Measurements from ENCODE around the gene PTPRO.

PTPRO gene

GRCh38 chr12:15544589-15544988 is 222.3 kb downstream of the PTPRO start:
- Mint-ChIP-seq H3K36me3 (ENCODE audit: insufficient read depth) (no peaks in the 10 kb centered on the region), H3K27me3 (peaks cover 11 to 32% of the 10 kb centered on the region in 2 donors), H3K9me3 (no peaks in the 10 kb centered on the region), H3K4me1 (ENCODE audit: low read depth in 2 of 2) (no peaks in the 10 kb centered on the region), H3K27ac (no peak overlapping the region), H3K4me3 (no peak overlapping the region)
- ATAC-seq (replicated peaks) (no peak), DNase-seq (no peak)

GRCh38 chr12:15545334-15545733 is 223.0 kb downstream of the PTPRO start:
- Mint-ChIP-seq H3K27me3 (peaks cover 15 to 35% of the 10 kb centered on the region in 2 donors), H3K4me1 (ENCODE audit: low read depth in 2 of 2) (no peaks in the 10 kb centered on the region), H3K4me3 (no peak overlapping the region), H3K27ac (no peak overlapping the region), H3K9me3 (no peaks in the 10 kb centered on the region), H3K36me3 (ENCODE audit: insufficient read depth) (no peaks in the 10 kb centered on the region)
- ATAC-seq (replicated peaks), result no peak
- no peak for DNase-seq

GRCh38 chr12:15546102-15546701 is 223.9 kb downstream of the PTPRO start:
- H3K4me1 Mint-ChIP-seq (ENCODE audit: low read depth in 2 of 2), result no peaks in the 10 kb centered on the region
- no peaks in the 10 kb centered on the region for H3K9me3 Mint-ChIP-seq
- no peak overlapping the region for H3K4me3 Mint-ChIP-seq
- no peaks in the 10 kb centered on the region for H3K36me3 Mint-ChIP-seq (ENCODE audit: insufficient read depth)
- peaks cover 15 to 35% of the 10 kb centered on the region in 2 donors for H3K27me3 Mint-ChIP-seq
- ATAC-seq (replicated peaks) (peak; percentile 36), DNase-seq (no peak)
- no peak overlapping the region for H3K27ac Mint-ChIP-seq

GRCh38 chr12:15547063-15547462 is 224.8 kb downstream of the PTPRO start:
- ATAC-seq (replicated peaks) (no peak), DNase-seq (no peak)
- Mint-ChIP-seq H3K27ac (no peak overlapping the region), H3K36me3 (ENCODE audit: insufficient read depth) (no peaks in the 10 kb centered on the region), H3K27me3 (peaks cover 15 to 35% of the 10 kb centered on the region in 2 donors), H3K4me3 (no peak overlapping the region), H3K4me1 (ENCODE audit: low read depth in 2 of 2) (no peaks in the 10 kb centered on the region), H3K9me3 (no peaks in the 10 kb centered on the region)

- peaks cover 15 to 35% of the 10 kb centered on the region in 2 donors for H3K27me3 Mint-ChIP-seq
- H3K4me1 Mint-ChIP-seq (ENCODE audit: low read depth in 2 of 2), result no peaks in the 10 kb centered on the region
- no peak for ATAC-seq (replicated peaks)
- DNase-seq, result no peak
- H3K9me3 Mint-ChIP-seq, result no peaks in the 10 kb centered on the region
- no peak overlapping the region for H3K27ac Mint-ChIP-seq
- no peak overlapping the region for H3K4me3 Mint-ChIP-seq
- no peaks in the 10 kb centered on the region for H3K36me3 Mint-ChIP-seq (ENCODE audit: insufficient read depth)
Measured at GRCh38 chr12:15547691-15548090, 225.4 kb downstream of the PTPRO start.

- DNase-seq, result no peak
- H3K4me3 Mint-ChIP-seq, result no peak overlapping the region
- H3K36me3 Mint-ChIP-seq (ENCODE audit: insufficient read depth), result no peaks in the 10 kb centered on the region
- no peaks in the 10 kb centered on the region for H3K4me1 Mint-ChIP-seq (ENCODE audit: low read depth in 2 of 2)
- H3K9me3 Mint-ChIP-seq, result no peaks in the 10 kb centered on the region
- H3K27ac Mint-ChIP-seq, result no peak overlapping the region
- H3K27me3 Mint-ChIP-seq, result peaks cover 21 to 28% of the 10 kb centered on the region in 2 donors
- no peak for ATAC-seq (replicated peaks)
Measured at GRCh38 chr12:15550793-15551192, 228.5 kb downstream of the PTPRO start.

- H3K4me3 Mint-ChIP-seq, result no peak overlapping the region
- no peaks in the 10 kb centered on the region for H3K36me3 Mint-ChIP-seq (ENCODE audit: insufficient read depth)
- DNase-seq (no peak), ATAC-seq (replicated peaks) (no peak)
- no peak overlapping the region for H3K27ac Mint-ChIP-seq
- peaks cover 15 to 19% of the 10 kb centered on the region in 2 donors for H3K27me3 Mint-ChIP-seq
- no peaks in the 10 kb centered on the region for H3K4me1 Mint-ChIP-seq (ENCODE audit: low read depth in 2 of 2)
- H3K9me3 Mint-ChIP-seq, result no peaks in the 10 kb centered on the region
Measured at GRCh38 chr12:15555446-15555845, 233.1 kb downstream of the PTPRO start.

GRCh38 chr12:15556411-15557102 is 234.2 kb downstream of the PTPRO start:
- no peaks in the 10 kb centered on the region for H3K9me3 Mint-ChIP-seq
- H3K27me3 Mint-ChIP-seq, result peaks cover 15 to 19% of the 10 kb centered on the region in 2 donors
- H3K4me3 Mint-ChIP-seq, result no peak overlapping the region
- ATAC-seq (replicated peaks) (no peak), DNase-seq (no peak)
- no peaks in the 10 kb centered on the region for H3K36me3 Mint-ChIP-seq (ENCODE audit: insufficient read depth)
- H3K4me1 Mint-ChIP-seq (ENCODE audit: low read depth in 2 of 2), result no peaks in the 10 kb centered on the region
- no peak overlapping the region for H3K27ac Mint-ChIP-seq

GRCh38 chr12:15558915-15559528 is 236.7 kb downstream of the PTPRO start:
- Mint-ChIP-seq H3K27ac (no peak overlapping the region), H3K4me1 (ENCODE audit: low read depth in 2 of 2) (peaks cover 5 to 8% of the 10 kb centered on the region in 2 donors), H3K27me3 (peaks cover 8 to 14% of the 10 kb centered on the region in 2 donors), H3K4me3 (no peak overlapping the region), H3K9me3 (no peaks in the 10 kb centered on the region), H3K36me3 (ENCODE audit: insufficient read depth) (no peaks in the 10 kb centered on the region)
- no peak for ATAC-seq (replicated peaks)
- no peak for DNase-seq

GRCh38 chr12:15561396-15561795 is 239.1 kb downstream of the PTPRO start:
- Mint-ChIP-seq H3K4me3 (no peak overlapping the region), H3K4me1 (ENCODE audit: low read depth in 2 of 2) (peaks cover 7 to 8% of the 10 kb centered on the region in 2 donors), H3K9me3 (no peaks in the 10 kb centered on the region), H3K27ac (no peak overlapping the region), H3K27me3 (peaks cover 13 to 23% of the 10 kb centered on the region in 2 donors), H3K36me3 (ENCODE audit: insufficient read depth) (no peaks in the 10 kb centered on the region)
- DNase-seq (no peak), ATAC-seq (replicated peaks) (no peak)

- Mint-ChIP-seq H3K36me3 (ENCODE audit: insufficient read depth) (no peaks in the 10 kb centered on the region), H3K4me1 (ENCODE audit: low read depth in 2 of 2) (peaks cover 7 to 8% of the 10 kb centered on the region in 2 donors), H3K27me3 (peaks cover 13 to 30% of the 10 kb centered on the region in 2 donors), H3K4me3 (no peak overlapping the region), H3K27ac (no peak overlapping the region), H3K9me3 (no peaks in the 10 kb centered on the region)
- ATAC-seq (replicated peaks), result no peak
- no peak for DNase-seq
Measured at GRCh38 chr12:15562263-15562662, 240.0 kb downstream of the PTPRO start.

- no peaks in the 10 kb centered on the region for H3K9me3 Mint-ChIP-seq
- DNase-seq, result no peak
- peaks cover 13 to 30% of the 10 kb centered on the region in 2 donors for H3K27me3 Mint-ChIP-seq
- peak overlapping the region; percentile 5 to 15 for H3K4me3 Mint-ChIP-seq
- no peaks in the 10 kb centered on the region for H3K36me3 Mint-ChIP-seq (ENCODE audit: insufficient read depth)
- no peak overlapping the region for H3K27ac Mint-ChIP-seq
- peaks cover 7 to 8% of the 10 kb centered on the region in 2 donors for H3K4me1 Mint-ChIP-seq (ENCODE audit: low read depth in 2 of 2)
- ATAC-seq (replicated peaks), result no peak
Measured at GRCh38 chr12:15563663-15564062, 241.4 kb downstream of the PTPRO start.

- Mint-ChIP-seq H3K4me1 (ENCODE audit: low read depth in 2 of 2) (peaks cover 5 to 11% of the 10 kb centered on the region in 2 donors), H3K27ac (no peak overlapping the region), H3K4me3 (no peak overlapping the region), H3K27me3 (peaks cover 11 to 16% of the 10 kb centered on the region in 2 donors), H3K36me3 (ENCODE audit: insufficient read depth) (peaks cover 3% of the 10 kb centered on the region), H3K9me3 (no peaks in the 10 kb centered on the region)
- ATAC-seq (replicated peaks) (no peak), DNase-seq (no peak)
Measured at GRCh38 chr12:15574353-15574752, 252.0 kb downstream of the PTPRO start.
